Activated B cell treated with CpG ODN at 0.5 μM for 24 hours (primary cell): Measurements from ENCODE around the gene TRAF7. TPM values are rescaled to one million over a fixed set of nuclear protein-coding genes. Genes with fewer than 3 reads are reported as not detected.

Source experiments
- ATAC-seq: fragments of 200-7000 bp; cut with Tn5 transposase; one replicate; pipeline ENCODE4 v1.10.0; 2021; ENCODE audit warnings: low read depth, mild to moderate bottlenecking, moderate library complexity
- CTCF ChIA-PET: fragments of 350-600 bp; sonication (Branson Sonifier 250); formaldehyde crosslinking; loops from one replicate; lab custom pipeline; 2021; ENCODE audit warnings: antibody characterized with exemption; lab: Charles Lee
- POLR2A ChIA-PET: fragments of 350-600 bp; sonication (Branson Sonifier 250); formaldehyde crosslinking; loops from one replicate; lab custom pipeline; 2021; ENCODE audit warnings: antibody characterized with exemption; lab: Charles Lee
- DNase-seq: peaks from one replicate; pipeline ENCODE4 v3.0.0; 2022
- H3K27ac Mint-ChIP-seq: one replicate; pipeline ENCODE4 v1.8.0; 2020; ENCODE audit warnings: mixed read lengths
- H3K27me3 Mint-ChIP-seq: one replicate; pipeline ENCODE4 v1.8.0; 2021; ENCODE audit warnings: mixed read lengths
- H3K36me3 Mint-ChIP-seq: one replicate; pipeline ENCODE4 v1.8.0; 2021; ENCODE audit warnings: low read depth, mixed read lengths
- H3K4me1 Mint-ChIP-seq: one replicate; pipeline ENCODE4 v1.8.0; 2021; ENCODE audit warnings: mixed read lengths
- H3K4me3 Mint-ChIP-seq: one replicate; pipeline ENCODE4 v1.8.0; 2020; ENCODE audit warnings: mild to moderate bottlenecking, mixed read lengths
- H3K9me3 Mint-ChIP-seq: one replicate; pipeline ENCODE4 v1.8.0; 2020; ENCODE audit warnings: mixed read lengths
- intact Hi-C: fragments of 100-400 bp; cut with micrococcal nuclease; formaldehyde crosslinking; loops from one replicate; pipeline ENCODE4 v1.15.1; 2024
- total RNA-seq: library from RNA; stranded (reverse); gene quantifications from 2 replicates; pipeline ENCODE4 v1.2.3, GENCODE V29; 2022
- TF ChIP-seq, protein P1 (sequence below): fragments of 200-600 bp; IDR thresholded peaks from one replicate; pipeline ENCODE4 v1.8.0; 2022; ENCODE audit warnings: antibody characterized with exemption, mild to moderate bottlenecking

Gene TRAF7
- total RNA-seq, 1 donor from 2014 or later: 72.7 TPM

DNA sequence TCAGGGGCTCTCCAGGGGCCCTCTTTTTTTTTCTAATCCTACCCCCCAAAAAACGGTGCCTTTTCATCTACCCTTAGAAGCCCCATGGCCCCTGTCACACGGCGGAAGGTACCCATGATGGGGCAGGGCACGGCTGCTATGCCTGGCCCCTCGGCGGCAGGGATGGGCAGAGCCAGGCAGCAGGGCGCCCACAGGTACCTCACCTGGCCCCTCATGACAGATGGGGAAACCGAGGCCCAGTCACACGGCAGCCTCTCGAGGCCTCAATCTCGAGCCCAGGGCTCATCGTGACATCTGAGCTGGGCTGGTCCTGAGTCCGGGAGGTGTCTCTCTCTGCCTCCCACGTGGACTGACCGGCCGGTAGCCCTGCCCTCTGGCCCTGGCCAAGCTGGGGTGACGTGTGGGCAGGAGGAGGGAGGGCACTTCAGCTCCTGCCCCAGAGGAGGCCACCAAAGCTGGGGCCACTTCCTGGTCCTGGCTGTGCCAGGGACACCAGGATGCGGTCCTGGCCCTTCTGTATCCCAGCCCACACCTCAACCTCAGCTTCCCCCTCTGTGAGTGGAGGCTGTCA is 11.6 kb downstream of the TRAF7 start:
- Mint-ChIP-seq H3K27ac (no peak overlapping the region), H3K4me1 (no peaks in the 10 kb centered on the region), H3K4me3 (no peak overlapping the region), H3K27me3 (no peaks in the 10 kb centered on the region), H3K36me3 (peaks cover 20% of the 10 kb centered on the region), H3K9me3 (no peaks in the 10 kb centered on the region)
- intact Hi-C loops: no loop called here
- TF ChIP-seq, protein P1, sequence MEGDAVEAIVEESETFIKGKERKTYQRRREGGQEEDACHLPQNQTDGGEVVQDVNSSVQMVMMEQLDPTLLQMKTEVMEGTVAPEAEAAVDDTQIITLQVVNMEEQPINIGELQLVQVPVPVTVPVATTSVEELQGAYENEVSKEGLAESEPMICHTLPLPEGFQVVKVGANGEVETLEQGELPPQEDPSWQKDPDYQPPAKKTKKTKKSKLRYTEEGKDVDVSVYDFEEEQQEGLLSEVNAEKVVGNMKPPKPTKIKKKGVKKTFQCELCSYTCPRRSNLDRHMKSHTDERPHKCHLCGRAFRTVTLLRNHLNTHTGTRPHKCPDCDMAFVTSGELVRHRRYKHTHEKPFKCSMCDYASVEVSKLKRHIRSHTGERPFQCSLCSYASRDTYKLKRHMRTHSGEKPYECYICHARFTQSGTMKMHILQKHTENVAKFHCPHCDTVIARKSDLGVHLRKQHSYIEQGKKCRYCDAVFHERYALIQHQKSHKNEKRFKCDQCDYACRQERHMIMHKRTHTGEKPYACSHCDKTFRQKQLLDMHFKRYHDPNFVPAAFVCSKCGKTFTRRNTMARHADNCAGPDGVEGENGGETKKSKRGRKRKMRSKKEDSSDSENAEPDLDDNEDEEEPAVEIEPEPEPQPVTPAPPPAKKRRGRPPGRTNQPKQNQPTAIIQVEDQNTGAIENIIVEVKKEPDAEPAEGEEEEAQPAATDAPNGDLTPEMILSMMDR: no peak
- DNase-seq: no peak
- POLR2A ChIA-PET: interaction anchor here (3.6 kb wide), 1 partner anchor 12 kb away, joined by 14 read pairs; the partner anchor contains the start of gene TRAF7
- CTCF ChIA-PET: no interaction called here
- ATAC-seq: no peak

DNA sequence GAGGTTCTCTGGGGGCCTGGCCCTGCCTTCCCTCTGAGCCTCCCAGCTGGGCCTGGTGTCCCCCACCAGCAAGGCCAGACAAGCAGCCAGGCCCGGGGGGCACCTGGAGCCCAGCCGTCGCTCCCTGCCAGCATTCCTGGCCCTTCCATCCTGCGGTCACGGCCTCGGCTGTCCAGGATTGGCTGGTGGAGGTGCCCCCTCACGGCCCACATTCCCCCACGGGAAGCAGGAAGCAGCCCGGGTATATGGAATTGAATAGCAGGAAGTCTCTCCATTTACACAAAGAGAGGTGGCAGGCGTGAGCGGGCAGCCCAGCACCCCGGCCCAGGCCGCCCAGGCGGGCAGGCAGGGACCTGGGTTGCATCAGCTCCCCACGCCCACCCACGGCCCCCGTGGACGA is 14.5 kb downstream of the TRAF7 start:
- no peaks in the 10 kb centered on the region for H3K27me3 Mint-ChIP-seq
- no peaks in the 10 kb centered on the region for H3K9me3 Mint-ChIP-seq
- peaks cover 35% of the 10 kb centered on the region for H3K36me3 Mint-ChIP-seq
- CTCF ChIA-PET: no interaction called here
- TF ChIP-seq, protein P1: no peak
- H3K4me3 Mint-ChIP-seq: no peak overlapping the region
- H3K4me1 Mint-ChIP-seq: no peaks in the 10 kb centered on the region
- ATAC-seq (no peak), DNase-seq (no peak)
- POLR2A ChIA-PET: no interaction called here
- no peak overlapping the region for H3K27ac Mint-ChIP-seq
- intact Hi-C loops: no loop called here

DNA sequence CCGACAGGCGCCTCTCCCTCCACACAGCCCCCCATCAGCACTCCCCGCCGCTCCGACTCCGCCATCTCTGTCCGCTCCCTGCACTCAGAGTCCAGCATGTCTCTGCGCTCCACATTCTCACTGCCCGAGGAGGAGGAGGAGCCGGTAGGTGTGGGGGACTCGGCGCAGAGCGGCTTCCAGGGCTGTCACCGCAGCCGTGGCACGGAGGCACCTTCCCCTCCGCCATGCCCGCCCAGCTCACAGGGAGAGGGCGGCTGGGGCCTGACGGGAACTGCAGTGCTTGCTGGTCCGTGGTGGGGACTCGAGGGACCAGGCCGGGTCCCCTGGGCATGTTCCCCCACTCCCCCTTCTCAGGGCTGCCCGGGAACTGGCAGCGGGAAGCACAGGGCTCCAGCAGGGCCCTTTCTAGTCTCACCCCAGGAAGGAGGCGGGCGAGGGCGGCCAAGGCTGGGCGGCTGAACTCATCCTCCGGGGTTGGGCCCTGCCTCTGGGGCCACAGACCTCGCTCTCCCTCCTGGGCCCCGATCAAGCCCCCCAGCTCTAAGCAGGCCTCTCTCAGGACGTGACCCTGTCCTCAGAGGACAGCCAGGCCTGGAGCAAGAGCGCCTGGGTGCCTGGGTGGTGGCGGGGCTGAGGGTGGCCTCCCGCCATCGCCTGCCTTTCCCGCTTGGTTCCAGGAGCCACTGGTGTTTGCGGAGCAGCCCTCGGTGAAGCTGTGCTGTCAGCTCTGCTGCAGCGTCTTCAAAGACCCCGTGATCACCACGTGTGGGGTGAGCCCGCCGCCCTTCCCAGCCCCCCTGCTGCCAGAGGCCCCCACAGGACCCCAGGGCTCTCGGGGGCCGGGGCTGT is 15.2 kb downstream of the TRAF7 start:
- intact Hi-C loops: no loop called here
- no peaks in the 10 kb centered on the region for H3K4me1 Mint-ChIP-seq
- TF ChIP-seq, protein P1: no peak
- DNase-seq (no peak), ATAC-seq (no peak)
- H3K9me3 Mint-ChIP-seq: no peaks in the 10 kb centered on the region
- ChIA-PET POLR2A (no interaction called here), CTCF (no interaction called here)
- H3K36me3 Mint-ChIP-seq: peaks cover 38% of the 10 kb centered on the region
- H3K4me3 Mint-ChIP-seq: no peak overlapping the region
- no peak overlapping the region for H3K27ac Mint-ChIP-seq
- H3K27me3 Mint-ChIP-seq: no peaks in the 10 kb centered on the region

DNA sequence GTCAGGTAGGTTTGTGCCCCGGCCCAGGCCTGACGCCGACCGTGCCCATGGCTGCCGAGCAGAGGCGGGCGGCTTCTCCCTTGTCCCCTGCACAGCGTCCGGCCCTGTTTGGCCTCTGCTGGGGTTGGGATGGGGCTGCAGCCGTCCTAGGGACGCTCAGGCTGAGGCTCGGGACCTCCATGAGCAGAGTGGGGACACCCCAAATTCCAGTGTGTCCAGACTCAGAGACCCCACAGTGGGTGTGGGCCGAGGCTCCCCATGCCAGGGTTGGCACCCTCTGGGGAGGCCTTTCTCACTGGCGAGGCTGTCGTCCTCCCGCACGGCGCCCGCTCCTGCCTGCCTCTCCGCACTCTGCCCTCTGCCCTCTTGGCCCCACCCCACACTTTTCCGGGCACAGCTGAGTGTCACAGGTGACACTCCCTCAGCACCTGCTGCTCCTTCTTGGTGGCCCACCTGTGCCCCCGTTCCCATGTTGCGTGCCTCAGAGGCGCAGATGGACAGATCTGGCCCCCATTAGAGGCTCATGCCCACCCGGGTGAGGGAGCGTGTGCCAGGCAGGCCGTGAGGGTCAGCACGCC is 16.1 kb downstream of the TRAF7 start:
- Mint-ChIP-seq H3K9me3 (no peaks in the 10 kb centered on the region), H3K4me1 (no peaks in the 10 kb centered on the region), H3K36me3 (peaks cover 38% of the 10 kb centered on the region), H3K4me3 (no peak overlapping the region), H3K27ac (no peak overlapping the region), H3K27me3 (no peaks in the 10 kb centered on the region)
- TF ChIP-seq, protein P1: no peak
- intact Hi-C loops: no loop called here
- POLR2A ChIA-PET: interaction anchor here (1.0 kb wide), 1 partner anchor 16 kb away, joined by 3 read pairs; the partner anchor contains the start of gene TRAF7
- ATAC-seq (no peak), DNase-seq (no peak)
- CTCF ChIA-PET: no interaction called here

DNA sequence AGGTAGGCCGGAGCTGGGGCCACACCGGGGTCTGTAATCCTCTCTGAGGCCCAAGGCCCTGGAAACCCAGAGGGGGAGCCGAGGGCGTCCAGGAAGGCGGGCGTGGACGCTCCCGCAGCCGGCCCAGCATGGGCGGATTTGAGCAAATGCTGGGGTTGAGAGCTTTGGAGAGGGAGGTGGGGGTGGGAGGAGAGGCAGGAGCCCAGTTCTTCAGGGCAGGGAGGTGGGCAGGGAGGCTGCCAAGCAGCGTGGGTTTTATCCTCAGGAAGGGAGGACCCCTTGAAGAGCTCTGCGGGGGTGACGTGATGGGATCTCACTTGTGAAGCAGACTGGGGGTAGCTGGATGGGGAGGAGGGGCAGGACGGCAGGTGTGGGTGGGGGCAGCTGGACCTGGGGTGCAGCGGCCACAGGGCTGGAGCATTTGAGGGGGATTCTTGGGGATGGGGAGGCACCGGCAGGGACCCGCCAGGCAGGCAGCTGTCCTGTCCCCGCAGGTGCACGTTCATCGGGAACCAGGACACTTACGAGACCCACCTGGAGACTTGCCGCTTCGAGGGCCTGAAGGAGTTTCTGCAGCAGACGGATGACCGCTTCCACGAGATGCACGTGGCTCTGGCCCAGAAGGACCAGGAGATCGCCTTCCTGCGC is 17.2 kb downstream of the TRAF7 start:
- H3K4me1 Mint-ChIP-seq: no peaks in the 10 kb centered on the region
- no peaks in the 10 kb centered on the region for H3K27me3 Mint-ChIP-seq
- intact Hi-C loops: no loop called here
- H3K9me3 Mint-ChIP-seq: no peaks in the 10 kb centered on the region
- TF ChIP-seq, protein P1: no peak
- H3K27ac Mint-ChIP-seq: no peak overlapping the region
- ChIA-PET POLR2A (interaction anchor here (0.6 to 1.0 kb wide), 3 partner anchors 16 to 33 kb away, joined by 3 to 6 read pairs (median 3); partner anchors contain the start of gene TRAF7), CTCF (no interaction called here)
- DNase-seq: no peak
- peaks cover 42% of the 10 kb centered on the region for H3K36me3 Mint-ChIP-seq
- ATAC-seq: no peak
- no peak overlapping the region for H3K4me3 Mint-ChIP-seq
